Left ventricle myocardium inferior (tissue), 1 donor: ENCODE data around the gene TMEM250. TPM values are rescaled to one million over a fixed set of nuclear protein-coding genes. Genes with fewer than 3 reads are reported as not detected.

Source experiments
- DNase-seq: peaks from one replicate; pipeline ENCODE4 v3.0.0-alpha.2; 2020
- H3K27ac ChIP-seq: fragments of 200-600 bp; replicated peaks from 2 replicates; pipeline ENCODE4 v1.8.0; 2021
- H3K27me3 ChIP-seq: fragments of 200-600 bp; 2 replicates; pipeline ENCODE4 v1.8.0; 2021; ENCODE audit warnings: low read depth
- H3K36me3 ChIP-seq: fragments of 200-600 bp; 2 replicates; pipeline ENCODE4 v1.8.0; 2021
- H3K4me1 ChIP-seq: fragments of 200-600 bp; 2 replicates; pipeline ENCODE4 v1.8.0; 2021
- H3K4me3 ChIP-seq: fragments of 200-600 bp; 2 replicates; pipeline ENCODE4 v1.8.0; 2021; ENCODE audit warnings: mild to moderate bottlenecking, moderate library complexity
- H3K9me3 ChIP-seq: fragments of 200-600 bp; replicated peaks from 2 replicates; pipeline ENCODE4 v1.8.0; 2021
- intact Hi-C: fragments of 100-400 bp; cut with micrococcal nuclease; formaldehyde crosslinking; loops from one replicate; pipeline ENCODE4 v1.11.0; 2022
- total RNA-seq: library from RNA; stranded (reverse); fragmentation: NEBNext Ultra II Directional; extraction: Animal tissue kit (Norgen Biotek cat#: 25700); gene quantifications from one replicate; pipeline ENCODE4 v1.2.1, GENCODE V29; 2021
- TF ChIP-seq, protein P1 (sequence below): fragments of 200-600 bp; IDR thresholded peaks from 2 replicates; pipeline ENCODE4 v1.8.0; 2021; ENCODE audit warnings: antibody characterized with exemption, mild to moderate bottlenecking, borderline replicate concordance
- donor health status: DM: no; HTN: yes; CAD: no; lungs with severe emphysema.

Gene TMEM250
- total RNA-seq, 1 donor from 2014 or later: 15.1 TPM

DNA sequence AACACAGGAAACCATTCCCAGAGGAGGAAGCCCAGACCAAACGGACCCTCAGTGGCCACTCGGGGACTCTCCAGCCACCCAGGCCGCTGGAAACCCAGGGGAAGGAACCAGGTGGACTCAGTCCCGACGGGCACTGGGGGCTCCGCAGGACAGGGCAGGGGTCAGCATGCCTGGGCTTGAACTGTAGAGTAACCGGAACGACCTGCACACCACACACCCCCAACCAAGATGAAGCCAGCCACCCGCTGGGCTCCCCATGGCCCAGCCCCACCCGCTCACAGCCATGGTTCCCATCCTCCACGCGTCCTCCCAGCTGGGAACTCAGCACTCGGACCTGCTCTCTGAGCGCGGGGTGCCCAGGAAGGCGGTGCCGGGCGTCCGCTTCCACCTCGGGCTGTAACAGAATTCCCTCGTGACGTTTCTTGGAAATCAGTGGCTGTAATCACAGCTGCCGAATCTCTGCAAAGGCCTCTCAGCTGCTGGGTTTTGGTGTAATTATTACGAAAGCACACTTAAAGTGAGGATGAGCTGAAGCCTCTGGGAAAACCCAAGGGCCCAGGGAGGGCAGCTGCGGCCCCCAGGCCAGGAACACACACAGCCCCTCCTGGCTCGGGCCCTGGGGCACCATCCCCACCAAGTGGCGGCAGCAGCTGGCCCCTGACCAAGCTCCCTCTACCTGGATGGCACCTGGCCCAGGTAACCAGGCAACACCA is 37.4 kb downstream of the TMEM250 start:
- peaks cover 7% of the 10 kb centered on the region for H3K36me3 ChIP-seq
- TF ChIP-seq, protein P1, sequence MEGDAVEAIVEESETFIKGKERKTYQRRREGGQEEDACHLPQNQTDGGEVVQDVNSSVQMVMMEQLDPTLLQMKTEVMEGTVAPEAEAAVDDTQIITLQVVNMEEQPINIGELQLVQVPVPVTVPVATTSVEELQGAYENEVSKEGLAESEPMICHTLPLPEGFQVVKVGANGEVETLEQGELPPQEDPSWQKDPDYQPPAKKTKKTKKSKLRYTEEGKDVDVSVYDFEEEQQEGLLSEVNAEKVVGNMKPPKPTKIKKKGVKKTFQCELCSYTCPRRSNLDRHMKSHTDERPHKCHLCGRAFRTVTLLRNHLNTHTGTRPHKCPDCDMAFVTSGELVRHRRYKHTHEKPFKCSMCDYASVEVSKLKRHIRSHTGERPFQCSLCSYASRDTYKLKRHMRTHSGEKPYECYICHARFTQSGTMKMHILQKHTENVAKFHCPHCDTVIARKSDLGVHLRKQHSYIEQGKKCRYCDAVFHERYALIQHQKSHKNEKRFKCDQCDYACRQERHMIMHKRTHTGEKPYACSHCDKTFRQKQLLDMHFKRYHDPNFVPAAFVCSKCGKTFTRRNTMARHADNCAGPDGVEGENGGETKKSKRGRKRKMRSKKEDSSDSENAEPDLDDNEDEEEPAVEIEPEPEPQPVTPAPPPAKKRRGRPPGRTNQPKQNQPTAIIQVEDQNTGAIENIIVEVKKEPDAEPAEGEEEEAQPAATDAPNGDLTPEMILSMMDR: no peak
- peak; percentile 31 for DNase-seq
- intact Hi-C loops: no loop called here
- H3K9me3 ChIP-seq: no peaks in the 10 kb centered on the region
- peaks cover 84% of the 10 kb centered on the region for H3K4me1 ChIP-seq
- no peak overlapping the region for H3K4me3 ChIP-seq
- no peak overlapping the region for H3K27ac ChIP-seq
- no peaks in the 10 kb centered on the region for H3K27me3 ChIP-seq

DNA sequence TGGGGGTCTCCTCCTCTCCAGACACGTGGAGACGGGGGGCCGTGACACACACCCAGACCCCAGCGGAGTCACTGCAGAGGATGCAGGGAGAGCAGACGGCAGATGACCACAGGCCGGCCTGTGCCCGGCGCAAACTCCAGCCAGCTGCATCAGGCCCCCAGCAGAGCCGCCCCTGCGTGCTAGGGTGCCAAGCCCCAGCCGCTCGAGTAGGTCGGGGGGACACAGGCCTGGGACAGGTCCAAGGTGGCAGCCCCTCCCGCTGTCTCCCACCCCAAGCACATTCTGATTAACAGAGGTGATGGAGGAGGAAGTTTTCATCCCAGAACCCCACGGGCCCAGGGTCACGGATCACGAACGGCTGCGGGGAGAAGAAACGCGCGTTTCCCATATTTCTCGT is 38.0 kb downstream of the TMEM250 start:
- no peak overlapping the region for H3K4me3 ChIP-seq
- TF ChIP-seq, protein P1: no peak
- peaks cover 79% of the 10 kb centered on the region for H3K4me1 ChIP-seq
- H3K9me3 ChIP-seq: no peaks in the 10 kb centered on the region
- H3K27ac ChIP-seq: no peak overlapping the region
- DNase-seq: no peak
- no peaks in the 10 kb centered on the region for H3K27me3 ChIP-seq
- intact Hi-C loops: no loop called here
- peaks cover 8% of the 10 kb centered on the region for H3K36me3 ChIP-seq

DNA sequence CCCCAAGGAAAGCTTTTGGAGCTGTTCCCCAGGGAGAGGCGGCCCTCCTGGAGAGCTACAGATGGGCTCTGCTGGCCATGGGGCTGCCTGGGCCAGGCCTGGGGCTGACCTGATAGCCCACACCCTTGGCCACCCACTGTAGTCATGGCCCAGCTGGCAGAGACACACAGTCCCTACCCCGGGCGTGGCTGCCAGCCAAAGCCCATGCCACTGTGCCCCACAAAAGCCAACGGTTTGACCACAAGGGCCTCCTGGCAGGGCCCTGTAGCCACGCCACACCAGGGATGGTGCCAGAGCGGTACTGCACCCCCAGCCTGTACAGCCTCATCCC is 38.8 kb downstream of the TMEM250 start:
- TF ChIP-seq, protein P1: no peak
- Histone ChIP-seq H3K9me3 (no peaks in the 10 kb centered on the region), H3K4me3 (no peak overlapping the region), H3K27me3 (no peaks in the 10 kb centered on the region), H3K36me3 (peaks cover 17% of the 10 kb centered on the region), H3K27ac (peak overlapping the region; percentile 51), H3K4me1 (peaks cover 74% of the 10 kb centered on the region)
- intact Hi-C loops: no loop called here
- DNase-seq: no peak

DNA sequence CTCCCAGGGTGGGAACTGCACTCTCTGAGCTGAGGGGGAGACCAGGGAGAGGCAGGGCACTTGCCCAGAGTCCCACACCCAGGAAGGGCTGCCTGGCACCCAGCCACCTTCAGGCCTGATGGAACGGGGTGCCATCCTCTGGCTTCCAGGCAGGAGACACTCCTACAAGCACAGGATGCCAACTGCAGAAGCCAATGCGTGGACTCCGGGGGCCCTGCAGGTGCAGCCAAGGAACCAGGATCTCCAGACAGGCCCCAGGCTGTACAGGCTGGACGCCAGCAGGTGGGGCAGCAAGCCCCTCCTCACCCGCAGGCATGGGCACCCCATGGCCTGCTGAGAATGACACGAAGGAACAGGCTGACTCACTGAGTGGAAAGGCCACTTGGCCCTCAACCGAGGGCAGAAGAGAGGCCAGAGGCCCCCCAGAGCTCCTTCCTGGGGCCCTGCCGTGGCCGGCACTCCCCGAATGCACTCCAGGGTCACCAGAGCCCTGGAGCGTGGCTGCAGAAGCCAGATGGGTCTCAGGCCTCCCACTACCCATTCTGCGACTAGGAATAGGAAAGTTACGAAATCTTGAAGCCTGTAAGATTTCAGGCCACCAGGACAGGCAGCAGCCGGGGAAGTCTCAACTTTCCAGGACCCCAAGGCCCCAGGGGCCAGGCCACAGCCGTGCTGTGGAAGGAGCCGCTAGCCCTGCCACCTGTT is 39.3 kb downstream of the TMEM250 start:
- H3K4me1 ChIP-seq: peaks cover 71% of the 10 kb centered on the region
- TF ChIP-seq, protein P1: no peak

DNA sequence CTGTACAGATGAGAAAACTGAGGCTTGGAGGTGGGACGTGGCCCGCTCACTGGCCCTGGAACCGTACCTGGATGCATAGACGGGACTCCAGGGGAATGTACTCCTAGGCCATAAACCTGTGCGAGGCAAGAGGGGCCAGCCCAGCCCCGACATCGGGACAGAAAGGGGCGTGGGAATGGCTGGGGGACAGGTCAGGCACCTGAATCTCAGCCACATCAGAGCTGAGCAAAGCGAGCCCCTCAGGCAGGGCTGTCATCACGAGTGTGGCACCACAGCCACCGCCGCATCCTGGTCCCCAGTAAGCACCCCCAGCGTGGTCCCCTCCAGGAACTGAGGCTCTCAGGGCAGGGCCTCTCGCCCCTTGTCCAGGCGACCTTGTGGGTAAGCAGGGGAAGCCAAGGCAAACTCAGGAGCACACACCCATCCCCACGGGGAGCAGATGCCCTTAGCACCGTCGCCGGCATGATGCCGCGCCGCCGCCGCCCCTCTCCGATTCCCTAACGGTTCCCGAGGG is 40.1 kb downstream of the TMEM250 start:
- Histone ChIP-seq H3K9me3 (no peaks in the 10 kb centered on the region), H3K27me3 (no peaks in the 10 kb centered on the region), H3K4me1 (peaks cover 63% of the 10 kb centered on the region), H3K36me3 (peaks cover 22% of the 10 kb centered on the region), H3K27ac (peak overlapping the region; percentile 51), H3K4me3 (no peak overlapping the region)
- no peak for DNase-seq
- TF ChIP-seq, protein P1: no peak
- intact Hi-C loops: no loop called here

More for the DNA sequence above, 39.3 kb downstream of the TMEM250 start:
- H3K9me3 ChIP-seq: no peaks in the 10 kb centered on the region
- H3K27me3 ChIP-seq: no peaks in the 10 kb centered on the region
- intact Hi-C loops: no loop called here
- H3K27ac ChIP-seq: peak overlapping the region; percentile 51
- no peak overlapping the region for H3K4me3 ChIP-seq
- peaks cover 22% of the 10 kb centered on the region for H3K36me3 ChIP-seq
- no peak for DNase-seq
